A549 (cell line): ENCODE results near the gene FAAH2. TPM values are rescaled to one million over a fixed set of nuclear protein-coding genes. Genes with fewer than 3 reads are reported as not detected.

Experiments
- ATAC-seq, 2 experiments: fragments of 200-7000 bp in 1 of 2; fragments of >200 bp in 1 of 2; cut with Nextera tagmentation in 1 of 2; cut with Tn5 transposase in 1 of 2; 3 replicates each; pipeline versions ENCODE4 v1.8.0 to v1.9.1; 2018 to 2020; ENCODE audit warnings: mild to moderate bottlenecking in 1 of 2, moderate library complexity in 1 of 2
- CTCF ChIA-PET: fragments of 300-600 bp; sonication (Branson Sonifier 250); formaldehyde crosslinking; extraction: SDS; loops from one replicate; lab custom pipeline; 2021; ENCODE audit warnings: antibody characterized with exemption, inconsistent platforms; lab: Yijun Ruan, JAX
- POLR2A ChIA-PET: fragments of 350-600 bp; formaldehyde crosslinking; extraction: SDS; loops from one replicate; lab custom pipeline; 2021; ENCODE audit warnings: antibody characterized with exemption, inconsistent platforms; lab: Yijun Ruan, JAX
- DNase-seq, 2 experiments: peaks; one replicate each; pipeline versions ENCODE4 v3.0.0 to v3.0.0-alpha.2; 2011 to 2016; ENCODE audit warnings: low read depth in 1 of 2, low spot score in 1 of 2
- FAIRE-seq: peaks from 2 replicates; lab custom pipeline; 2011; peaks lifted over from hg19 to GRCh38; lab: Jason Lieb, UNC
- H3K27ac ChIP-seq, 2 experiments: fragments of >200 bp; sonication (Bioruptor Twin); formaldehyde crosslinking; 3 replicates each; pipeline ENCODE4 v1.5.1; 2016 to 2017
- H3K4me1 ChIP-seq: fragments of >200 bp; sonication (Bioruptor Twin); formaldehyde crosslinking; 3 replicates; pipeline ENCODE4 v1.6.1; 2016
- H3K4me2 ChIP-seq: fragments of >200 bp; sonication (Bioruptor Twin); formaldehyde crosslinking; 3 replicates; pipeline ENCODE4 v1.6.1; 2016
- H3K4me3 ChIP-seq: fragments of >200 bp; sonication (Bioruptor Twin); formaldehyde crosslinking; 3 replicates; pipeline ENCODE4 v1.5.1; 2016
- H3K9me3 ChIP-seq: fragments of >200 bp; sonication (Bioruptor Twin); formaldehyde crosslinking; 3 replicates; pipeline ENCODE4 v1.6.1; 2016
- CHD2 ChIP-seq: fragments of 150-350 bp; IDR thresholded peaks from 2 replicates; pipeline ENCODE4 v1.6.1; 2014; ENCODE audit warnings: low read length; ENCODE audit not compliant: partially characterized antibody
- CHD4 ChIP-seq: fragments of 200-600 bp; sonication (generic); IDR thresholded peaks from 2 replicates; pipeline ENCODE4 v1.6.1; 2016; ENCODE audit warnings: antibody characterized with exemption, mild to moderate bottlenecking, borderline replicate concordance
- EHMT2 ChIP-seq: fragments of 200-600 bp; sonication (generic); IDR thresholded peaks from 2 replicates; pipeline ENCODE4 v1.6.1; 2016; ENCODE audit warnings: antibody characterized with exemption, low read depth, mild to moderate bottlenecking, moderate library complexity
- ESRRA ChIP-seq: fragments of 150-350 bp; IDR thresholded peaks from 2 replicates; pipeline ENCODE4 v1.6.1; 2014; ENCODE audit warnings: mild to moderate bottlenecking, low read length, borderline replicate concordance
- FOSL2 ChIP-seq, 2 experiments: fragments of 450-650 bp in 1 of 2; fragments of >200 bp in 1 of 2; sonication (Bioruptor Twin) in 1 of 2; formaldehyde crosslinking; IDR thresholded peaks; 2 replicates each; pipeline versions ENCODE4 v1.5.0 to v1.6.1; 2016 to 2020; ENCODE audit warnings: mild to moderate bottlenecking in 1 of 2, moderate library complexity in 1 of 2
- GATA3 ChIP-seq: IDR thresholded peaks from 2 replicates; pipeline ENCODE4 v1.6.1; 2012; ENCODE audit warnings: borderline replicate concordance
- HOXA7 ChIP-seq: fragments of 250-450 bp; sonication (Bioruptor Pico); IDR thresholded peaks from 2 replicates; pipeline ENCODE4 v1.5.0; 2020; ENCODE audit warnings: mild to moderate bottlenecking, moderate library complexity
- JUNB ChIP-seq: fragments of >200 bp; sonication (Bioruptor Twin); formaldehyde crosslinking; IDR thresholded peaks from 2 replicates; pipeline ENCODE4 v1.6.1; 2016
- MAFK ChIP-seq: fragments of 450-650 bp; IDR thresholded peaks from 2 replicates; pipeline ENCODE4 v1.6.1; 2014; ENCODE audit not compliant: partially characterized antibody
- MAZ ChIP-seq: fragments of 150-350 bp; IDR thresholded peaks from 2 replicates; pipeline ENCODE4 v1.6.1; 2014; ENCODE audit warnings: antibody characterized with exemption, low read depth, low read length, borderline replicate concordance
- NPAS2 ChIP-seq: fragments of 250-450 bp; sonication (Bioruptor Pico); IDR thresholded peaks from 2 replicates; pipeline ENCODE4 v1.8.0; 2022; ENCODE audit warnings: mild to moderate bottlenecking, moderate library complexity, borderline replicate concordance
- PHF8 ChIP-seq: fragments of 200-600 bp; sonication (generic); IDR thresholded peaks from 2 replicates; pipeline ENCODE4 v1.6.1; 2016; ENCODE audit warnings: low read depth, mild to moderate bottlenecking, antibody characterized with exemption, moderate library complexity, borderline replicate concordance
- POLR2AphosphoS2 ChIP-seq: conservative IDR thresholded peaks from 2 replicates; pipeline ENCODE4 v1.6.1; 2012; ENCODE audit warnings: low read length, improper control_type of control experiment, inconsistent platforms
- RAD21 ChIP-seq, 2 experiments: fragments of >200 bp in 1 of 2; sonication (Bioruptor Twin) in 1 of 2; formaldehyde crosslinking in 1 of 2; IDR thresholded peaks in 1 of 2; conservative IDR thresholded peaks in 1 of 2; 2 replicates in 1 of 2; 3 replicates in 1 of 2; pipeline ENCODE4 v1.6.1; 2012 to 2018; ENCODE audit warnings: inconsistent platforms in 1 of 2
- SMC3 ChIP-seq: fragments of >200 bp; sonication (Bioruptor Twin); formaldehyde crosslinking; IDR thresholded peaks from 3 replicates; pipeline ENCODE4 v1.6.1; 2018; ENCODE audit warnings: inconsistent platforms
- ZC3H11A ChIP-seq: fragments of 450-650 bp; IDR thresholded peaks from 2 replicates; pipeline ENCODE4 v1.6.1; 2014; ENCODE audit warnings: antibody characterized with exemption, mild to moderate bottlenecking
- WGBS: methylation state at CpG from one replicate; pipeline ENCODE4 v1.1.6; 2017; ENCODE audit errors: missing lambda C conversion rate; 5-methylcytosine and 5-hydroxymethylcytosine counted together
- polyA plus RNA-seq, 4 experiments: library from polyadenylated mRNA; depleted of rRNA in 3 of 4; stranded (reverse); fragments of >200 nt; fragmentation: RNase III in 1 of 4; extraction: RNeasy Plus Mini Kit Qiagen cat#74134 plus additional on column Dnase treatment in 1 of 4; gene quantifications; 2 replicates in 3 of 4; 3 replicates in 1 of 4; pipeline ENCODE4 v1.2.3, GENCODE V29; 2011 to 2017
- TF ChIP-seq, protein P1 (sequence below): fragments of 150-350 bp; IDR thresholded peaks from 2 replicates; pipeline ENCODE4 v1.6.1; 2014; ENCODE audit warnings: low read depth, mild to moderate bottlenecking, low read length
- TF ChIP-seq, protein P2 (sequence below): fragments of >200 bp; sonication (Bioruptor Twin); formaldehyde crosslinking; IDR thresholded peaks from 3 replicates; pipeline ENCODE4 v1.5.1; 2016
- TF ChIP-seq, protein P3 (sequence below): IDR thresholded peaks from 2 replicates; pipeline ENCODE4 v1.6.1; 2012
- TF ChIP-seq, protein P4 (sequence below): fragments of 200-600 bp; sonication (generic); IDR thresholded peaks from 2 replicates; pipeline ENCODE4 v1.6.1; 2016; ENCODE audit warnings: antibody characterized with exemption, mild to moderate bottlenecking, moderate library complexity

FAAH2 gene
- polyA plus RNA-seq, 2 of the 4 experiments (the other 2 are of a cell fraction): 0.09 to 0.52 TPM

DNA sequence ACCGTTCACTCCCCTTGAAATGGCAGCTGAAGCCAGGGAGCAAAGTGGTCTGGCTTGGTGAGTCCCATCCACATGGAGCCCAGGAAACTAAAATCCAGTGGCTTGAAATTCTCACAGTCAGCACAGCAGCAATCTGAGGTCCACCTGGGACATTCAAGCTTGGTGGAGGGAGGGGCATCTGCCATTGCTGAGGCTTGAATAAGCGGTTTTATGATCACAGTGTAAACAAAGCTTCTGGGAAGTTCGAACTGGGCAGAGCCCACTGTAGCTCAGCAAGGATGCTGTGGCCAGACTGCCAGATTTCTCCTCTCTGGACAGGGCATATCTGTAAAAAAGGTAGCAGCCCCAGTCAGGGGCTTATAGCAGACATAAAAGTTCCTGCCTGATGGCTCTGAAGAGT lies 15.5 kb upstream of the FAAH2 start:
- no peaks in the 10 kb centered on the region for H3K4me1 ChIP-seq
- CTCF ChIA-PET: interaction anchor here (1.0 kb wide), 1 partner anchor 10 kb away, joined by 3 read pairs; no protein-coding TSS in a partner anchor
- no peak for TF ChIP-seq FOSL2 (IDR thresholded peaks at IDR 0.05)
- TF ChIP-seq FOSL2 (CRISPR knock-in tag; IDR thresholded peaks at IDR 0.05): no peak
- TF ChIP-seq POLR2AphosphoS2: no peak
- TF ChIP-seq, protein P1, sequence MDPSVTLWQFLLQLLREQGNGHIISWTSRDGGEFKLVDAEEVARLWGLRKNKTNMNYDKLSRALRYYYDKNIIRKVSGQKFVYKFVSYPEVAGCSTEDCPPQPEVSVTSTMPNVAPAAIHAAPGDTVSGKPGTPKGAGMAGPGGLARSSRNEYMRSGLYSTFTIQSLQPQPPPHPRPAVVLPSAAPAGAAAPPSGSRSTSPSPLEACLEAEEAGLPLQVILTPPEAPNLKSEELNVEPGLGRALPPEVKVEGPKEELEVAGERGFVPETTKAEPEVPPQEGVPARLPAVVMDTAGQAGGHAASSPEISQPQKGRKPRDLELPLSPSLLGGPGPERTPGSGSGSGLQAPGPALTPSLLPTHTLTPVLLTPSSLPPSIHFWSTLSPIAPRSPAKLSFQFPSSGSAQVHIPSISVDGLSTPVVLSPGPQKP: no peak
- no peak for TF ChIP-seq CHD2
- no peak for TF ChIP-seq SMC3
- TF ChIP-seq, protein P2, sequence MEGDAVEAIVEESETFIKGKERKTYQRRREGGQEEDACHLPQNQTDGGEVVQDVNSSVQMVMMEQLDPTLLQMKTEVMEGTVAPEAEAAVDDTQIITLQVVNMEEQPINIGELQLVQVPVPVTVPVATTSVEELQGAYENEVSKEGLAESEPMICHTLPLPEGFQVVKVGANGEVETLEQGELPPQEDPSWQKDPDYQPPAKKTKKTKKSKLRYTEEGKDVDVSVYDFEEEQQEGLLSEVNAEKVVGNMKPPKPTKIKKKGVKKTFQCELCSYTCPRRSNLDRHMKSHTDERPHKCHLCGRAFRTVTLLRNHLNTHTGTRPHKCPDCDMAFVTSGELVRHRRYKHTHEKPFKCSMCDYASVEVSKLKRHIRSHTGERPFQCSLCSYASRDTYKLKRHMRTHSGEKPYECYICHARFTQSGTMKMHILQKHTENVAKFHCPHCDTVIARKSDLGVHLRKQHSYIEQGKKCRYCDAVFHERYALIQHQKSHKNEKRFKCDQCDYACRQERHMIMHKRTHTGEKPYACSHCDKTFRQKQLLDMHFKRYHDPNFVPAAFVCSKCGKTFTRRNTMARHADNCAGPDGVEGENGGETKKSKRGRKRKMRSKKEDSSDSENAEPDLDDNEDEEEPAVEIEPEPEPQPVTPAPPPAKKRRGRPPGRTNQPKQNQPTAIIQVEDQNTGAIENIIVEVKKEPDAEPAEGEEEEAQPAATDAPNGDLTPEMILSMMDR: no peak
- no peak for TF ChIP-seq ESRRA
- no peak for TF ChIP-seq GATA3
- no peak for TF ChIP-seq MAZ
- TF ChIP-seq, protein P3, sequence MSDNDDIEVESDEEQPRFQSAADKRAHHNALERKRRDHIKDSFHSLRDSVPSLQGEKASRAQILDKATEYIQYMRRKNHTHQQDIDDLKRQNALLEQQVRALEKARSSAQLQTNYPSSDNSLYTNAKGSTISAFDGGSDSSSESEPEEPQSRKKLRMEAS: no peak
- TF ChIP-seq PHF8: no peak
- TF ChIP-seq CHD4: no peak
- no peak for TF ChIP-seq JUNB
- TF ChIP-seq HOXA7 (CRISPR knock-in tag): no peak
- no peak for TF ChIP-seq ZC3H11A
- TF ChIP-seq MAFK: no peak
- TF ChIP-seq, protein P4, sequence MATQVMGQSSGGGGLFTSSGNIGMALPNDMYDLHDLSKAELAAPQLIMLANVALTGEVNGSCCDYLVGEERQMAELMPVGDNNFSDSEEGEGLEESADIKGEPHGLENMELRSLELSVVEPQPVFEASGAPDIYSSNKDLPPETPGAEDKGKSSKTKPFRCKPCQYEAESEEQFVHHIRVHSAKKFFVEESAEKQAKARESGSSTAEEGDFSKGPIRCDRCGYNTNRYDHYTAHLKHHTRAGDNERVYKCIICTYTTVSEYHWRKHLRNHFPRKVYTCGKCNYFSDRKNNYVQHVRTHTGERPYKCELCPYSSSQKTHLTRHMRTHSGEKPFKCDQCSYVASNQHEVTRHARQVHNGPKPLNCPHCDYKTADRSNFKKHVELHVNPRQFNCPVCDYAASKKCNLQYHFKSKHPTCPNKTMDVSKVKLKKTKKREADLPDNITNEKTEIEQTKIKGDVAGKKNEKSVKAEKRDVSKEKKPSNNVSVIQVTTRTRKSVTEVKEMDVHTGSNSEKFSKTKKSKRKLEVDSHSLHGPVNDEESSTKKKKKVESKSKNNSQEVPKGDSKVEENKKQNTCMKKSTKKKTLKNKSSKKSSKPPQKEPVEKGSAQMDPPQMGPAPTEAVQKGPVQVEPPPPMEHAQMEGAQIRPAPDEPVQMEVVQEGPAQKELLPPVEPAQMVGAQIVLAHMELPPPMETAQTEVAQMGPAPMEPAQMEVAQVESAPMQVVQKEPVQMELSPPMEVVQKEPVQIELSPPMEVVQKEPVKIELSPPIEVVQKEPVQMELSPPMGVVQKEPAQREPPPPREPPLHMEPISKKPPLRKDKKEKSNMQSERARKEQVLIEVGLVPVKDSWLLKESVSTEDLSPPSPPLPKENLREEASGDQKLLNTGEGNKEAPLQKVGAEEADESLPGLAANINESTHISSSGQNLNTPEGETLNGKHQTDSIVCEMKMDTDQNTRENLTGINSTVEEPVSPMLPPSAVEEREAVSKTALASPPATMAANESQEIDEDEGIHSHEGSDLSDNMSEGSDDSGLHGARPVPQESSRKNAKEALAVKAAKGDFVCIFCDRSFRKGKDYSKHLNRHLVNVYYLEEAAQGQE: no peak
- TF ChIP-seq EHMT2: no peak
- TF ChIP-seq, all 56 proteins: peak for 0
- 0% methylated on average over 1 of the region's 3 CpGs for WGBS
- DNase-seq (no peak), FAIRE-seq (no peak), ATAC-seq (no peak)
- Histone ChIP-seq H3K9me3 (no peaks in the 10 kb centered on the region), H3K27ac (no peak overlapping the region), H3K4me3 (no peak overlapping the region), H3K4me2 (no peak overlapping the region)
- POLR2A ChIA-PET: no interaction called here

DNA sequence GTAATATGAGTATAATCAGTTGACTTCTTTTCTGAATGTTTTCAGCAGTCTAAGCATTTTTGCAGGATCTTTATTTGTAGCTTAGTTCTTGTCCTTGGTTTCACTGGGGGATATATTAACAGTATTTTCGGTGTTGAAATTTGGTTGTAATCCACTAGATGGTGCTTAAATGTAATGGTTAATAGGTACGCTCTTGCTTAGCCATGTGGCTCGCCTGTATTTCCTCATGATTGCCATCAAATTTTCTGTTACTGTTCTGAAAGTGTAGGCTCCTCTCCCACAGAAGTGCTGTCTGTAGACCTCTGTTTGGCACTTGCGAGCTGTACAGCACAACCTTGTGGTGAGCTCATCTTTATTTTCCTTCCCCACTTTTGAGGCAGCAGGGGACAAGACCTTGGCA lies 3.9 kb upstream of the FAAH2 start:
- ATAC-seq: peak in 1 of 2 experiments; percentile 30; a peak in 1 of 6 replicates
- CTCF ChIA-PET: no interaction called here

More for the DNA sequence above, 3.9 kb upstream of the FAAH2 start:
- H3K27ac ChIP-seq: no peak overlapping the region
- H3K4me1 ChIP-seq: no peaks in the 10 kb centered on the region
- DNase-seq: peak in 1 of 2 experiments; percentile 4
- FAIRE-seq: peak; percentile 80
- 6% methylated on average over 4 of the region's 4 CpGs for WGBS
- POLR2A ChIA-PET: no interaction called here
- no peak overlapping the region for H3K4me2 ChIP-seq
- TF ChIP-seq RAD21 (conservative IDR thresholded peaks at IDR 0.05 in 1 of 2, IDR thresholded peaks at IDR 0.05 in 1 of 2) (peak in 1 of 2 experiments; percentile 23; a peak in 2 of 5 replicates), NPAS2 (CRISPR knock-in tag) (no peak)
- no peak overlapping the region for H3K4me3 ChIP-seq
- no peaks in the 10 kb centered on the region for H3K9me3 ChIP-seq
